ENCODE data around the gene CXCL10. TPM values are rescaled to one million over a fixed set of nuclear protein-coding genes. Genes with fewer than 3 reads are reported as not detected.

The CXCL10 gene
- total RNA-seq, result under 1 TPM; 0.50 to 0.79 TPM

DNA sequence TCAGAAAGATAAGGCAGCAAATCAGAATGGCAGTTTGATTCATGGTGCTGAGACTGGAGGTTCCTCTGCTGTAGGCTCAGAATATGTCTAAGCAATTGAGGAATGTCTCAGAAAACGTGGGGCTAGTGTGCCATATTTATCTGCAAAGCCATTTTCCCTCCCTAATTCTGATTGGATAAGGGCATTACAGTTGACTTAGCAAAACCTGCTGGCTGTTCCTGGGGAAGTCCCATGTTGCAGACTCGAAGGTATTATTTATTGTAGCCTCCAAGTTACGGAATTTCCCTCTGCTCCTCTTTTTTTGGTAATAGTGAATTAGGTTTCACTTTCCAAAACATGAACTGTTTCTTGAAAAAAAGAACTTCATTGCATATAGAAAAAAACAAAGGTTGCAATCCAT, at the start of gene CXCL10:
TSS of gene CXCL10 (minus strand) at position 109 of the 400 bp plus-strand sequence. CDS start at position 43, 66 bp downstream.

DNA sequence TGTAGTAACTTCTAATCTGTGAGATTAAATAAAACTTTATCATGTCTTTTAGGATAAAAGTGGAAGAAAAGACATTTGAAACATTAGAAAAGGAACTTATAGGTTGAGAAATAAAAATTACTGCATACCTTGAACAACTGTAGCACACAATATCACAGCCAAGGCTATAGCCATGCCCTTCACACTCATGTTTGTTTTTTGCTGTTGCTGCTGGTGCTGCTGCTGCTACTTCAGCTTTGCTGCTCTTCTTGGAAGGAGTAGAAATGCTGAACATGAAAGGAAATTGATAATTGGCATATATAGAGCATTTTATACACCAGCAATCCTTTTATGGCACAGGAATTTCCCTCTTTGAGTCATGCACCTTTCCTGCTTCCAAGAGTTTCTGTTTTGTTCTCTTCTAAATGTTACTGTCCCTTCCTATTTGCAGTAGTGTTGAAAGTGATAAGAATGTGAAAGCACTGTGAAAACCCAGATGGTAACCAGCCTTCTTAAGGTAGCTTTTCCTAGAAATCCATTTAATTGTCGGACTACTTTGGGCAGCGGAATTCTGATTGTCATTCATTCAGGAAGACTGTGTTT, 12.6 kb upstream of the CXCL10 start, which contains the start of gene CXCL11:
TSS of gene CXCL11 (minus strand) at position 272 of the 582 bp plus-strand sequence. CDS start at position 189, 83 bp downstream.

DNA sequence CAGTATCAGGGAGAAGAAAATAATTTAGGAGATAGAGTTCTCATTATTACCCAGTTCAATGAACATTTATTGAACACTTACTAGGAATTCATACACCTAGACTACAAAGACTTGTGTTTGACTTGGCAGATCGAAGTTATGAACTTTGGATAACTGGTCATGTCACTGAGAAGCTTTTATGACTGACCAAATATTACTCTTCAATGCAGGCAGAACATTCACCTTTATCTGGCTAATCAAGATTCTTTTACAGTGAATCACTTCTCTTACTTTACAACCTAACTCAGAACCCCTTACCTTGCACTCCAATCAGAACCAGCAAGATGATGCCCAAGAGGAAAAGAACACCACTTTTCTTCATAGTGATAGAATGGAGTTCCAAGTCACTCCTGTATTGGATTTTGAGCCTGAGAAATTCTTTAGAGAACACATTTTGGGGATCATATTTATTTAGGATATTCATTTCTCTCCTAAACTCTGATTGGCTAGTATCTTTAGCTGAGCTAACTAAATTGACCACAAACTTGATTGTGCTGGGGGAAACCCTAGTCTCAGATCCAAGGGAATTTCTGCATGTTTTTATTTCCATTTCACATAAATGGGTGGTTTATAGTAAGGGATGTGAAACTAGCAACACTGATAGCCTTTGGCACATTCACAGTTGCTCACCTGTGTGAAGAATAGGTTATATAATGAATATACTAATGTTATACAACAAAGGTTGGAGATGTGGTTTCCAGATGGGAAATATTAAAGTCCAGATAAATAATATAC, 16.0 kb downstream of the CXCL10 start, which contains the start of gene CXCL9:
TSS of gene CXCL9 (minus strand) at position 421 of the 774 bp plus-strand sequence. CDS start at position 361, 60 bp downstream.

Other genes with a start within 250 kb of the CXCL10 start
- under 1 TPM; 0.12 to 0.48 TPM for gene PPEF2, start 121.0 kb downstream of the CXCL10 start, total RNA-seq
- 10 to 100 TPM; 44.5 to 45.1 TPM for gene NAAA, start 82.5 kb downstream of the CXCL10 start, total RNA-seq
- 10 to 100 TPM; 44.8 to 45.9 TPM for gene SDAD1, start 32.6 kb downstream of the CXCL10 start, total RNA-seq
- gene CXCL9, start 16.0 kb downstream of the CXCL10 start, total RNA-seq, result 1 to 10 TPM in 1 of 2 experiments, under 1 TPM in 1; 0.84 to 1.0 TPM
- gene CXCL11, start 12.6 kb upstream of the CXCL10 start, total RNA-seq, result not detected
- gene ART3, start 51.2 kb upstream of the CXCL10 start, total RNA-seq, result not detected
- gene NUP54, start 124.9 kb upstream of the CXCL10 start, total RNA-seq, result 10 to 100 TPM; 44.8 to 47.9 TPM
- 10 to 100 TPM; 12.2 to 14.3 TPM for gene SCARB2, start 190.3 kb upstream of the CXCL10 start, total RNA-seq
- not detected for gene FAM47E, start 228.2 kb upstream of the CXCL10 start, total RNA-seq